Ectodermal cell (in vitro differentiated cells): ENCODE results near the gene CEMP1.

Experiments
- H3K27ac ChIP-seq: 2 replicates; pipeline ENCODE4 v1.7.0; 2013; ENCODE audit warnings: mild to moderate bottlenecking, low read depth, low read length; ENCODE audit not compliant: insufficient read depth, poor library complexity, severe bottlenecking
- H3K27me3 ChIP-seq: 2 replicates; pipeline ENCODE4 v1.7.0; 2013; ENCODE audit warnings: mild to moderate bottlenecking, low read length; ENCODE audit not compliant: insufficient read depth, control insufficient read depth, poor library complexity, severe bottlenecking
- H3K36me3 ChIP-seq: one replicate; pipeline ENCODE4 v1.7.0; 2013; ENCODE audit warnings: low read length; ENCODE audit not compliant: control insufficient read depth, insufficient read depth
- H3K4me1 ChIP-seq: one replicate; pipeline ENCODE4 v1.7.0; 2013; ENCODE audit warnings: low read length; ENCODE audit not compliant: control insufficient read depth, insufficient read depth
- H3K4me3 ChIP-seq: 2 replicates; pipeline ENCODE4 v1.7.0; 2013; ENCODE audit warnings: low read depth, low read length, control low read depth; ENCODE audit not compliant: insufficient read depth
- H3K9me3 ChIP-seq: 2 replicates; pipeline ENCODE4 v1.7.0; 2013; ENCODE audit warnings: mild to moderate bottlenecking, low read length, moderate library complexity; ENCODE audit not compliant: control insufficient read depth
- WGBS, 2 experiments: methylation state at CpG; one replicate each; pipeline ENCODE4 v1.1.7; 2013; ENCODE audit warnings: missing lambda C conversion rate in 2 of 2; 5-methylcytosine and 5-hydroxymethylcytosine counted together

Gene CEMP1

GRCh38 chr16:2529061-2529931, 1.9 kb downstream of the CEMP1 start:
- Histone ChIP-seq H3K4me1 (no peaks in the 10 kb centered on the region), H3K9me3 (no peaks in the 10 kb centered on the region), H3K4me3 (no peak overlapping the region), H3K27ac (no peak overlapping the region), H3K36me3 (peaks cover 21% of the 10 kb centered on the region), H3K27me3 (peaks cover 4% of the 10 kb centered on the region)
- 93% methylated on average over 32 of the region's 32 CpGs for WGBS, 2 experiments

GRCh38 chr16:2528161-2529060, 2.8 kb downstream of the CEMP1 start:
- Histone ChIP-seq H3K36me3 (peaks cover 27% of the 10 kb centered on the region), H3K27ac (no peak overlapping the region), H3K9me3 (no peaks in the 10 kb centered on the region), H3K27me3 (peaks cover 4% of the 10 kb centered on the region), H3K4me3 (no peak overlapping the region), H3K4me1 (no peaks in the 10 kb centered on the region)
- WGBS, 2 experiments: 95% methylated on average over 36 of the region's 36 CpGs

GRCh38 chr16:2527784-2528100, 3.5 kb downstream of the CEMP1 start:
- Histone ChIP-seq H3K36me3 (peaks cover 27% of the 10 kb centered on the region), H3K27ac (no peak overlapping the region), H3K9me3 (no peaks in the 10 kb centered on the region), H3K4me3 (no peak overlapping the region), H3K4me1 (no peaks in the 10 kb centered on the region), H3K27me3 (peaks cover 4% of the 10 kb centered on the region)
- 93 to 94% methylated on average over 24 of the region's 24 CpGs for WGBS, 2 experiments

DNA sequence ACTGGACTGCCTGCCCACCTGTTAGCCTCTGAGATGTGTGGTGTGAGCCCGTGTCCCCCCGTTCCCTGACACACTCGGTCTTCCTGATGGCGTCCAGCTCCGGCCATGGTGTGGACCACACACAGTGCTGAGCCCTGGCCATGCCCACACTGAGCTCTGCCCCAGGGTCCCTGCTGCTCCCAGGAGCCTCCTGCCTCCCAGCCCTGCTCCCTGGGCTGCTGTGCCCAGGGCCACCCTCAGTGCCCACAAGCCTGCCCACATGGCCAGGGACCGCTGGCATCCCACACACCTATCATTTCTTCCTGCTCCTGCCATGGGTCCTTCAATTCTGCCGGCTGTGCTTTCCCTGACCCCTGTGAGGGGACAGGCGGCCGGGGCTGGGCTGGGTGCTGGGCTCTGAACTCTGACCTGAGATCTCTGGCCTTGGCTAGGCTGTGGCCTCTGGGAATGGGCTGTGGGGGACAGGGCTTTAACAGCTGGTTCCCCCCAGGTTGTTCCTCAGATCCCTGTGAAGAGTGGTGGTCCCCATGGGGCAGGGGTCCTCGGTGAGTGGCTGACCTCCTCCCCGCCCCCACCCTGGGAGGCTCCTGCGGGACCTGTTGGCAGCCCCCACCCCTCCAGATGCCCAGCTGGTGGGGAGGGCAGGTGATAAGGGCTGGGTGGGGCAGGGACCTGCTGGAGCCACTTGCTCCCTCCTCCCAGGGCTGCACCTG, 4.0 kb downstream of the CEMP1 start:
- Histone ChIP-seq H3K36me3 (peaks cover 27% of the 10 kb centered on the region), H3K9me3 (no peaks in the 10 kb centered on the region), H3K27ac (no peak overlapping the region), H3K4me1 (no peaks in the 10 kb centered on the region), H3K27me3 (no peaks in the 10 kb centered on the region), H3K4me3 (no peak overlapping the region)
- WGBS, 2 experiments: 95% methylated on average over 12 of the region's 12 CpGs

DNA sequence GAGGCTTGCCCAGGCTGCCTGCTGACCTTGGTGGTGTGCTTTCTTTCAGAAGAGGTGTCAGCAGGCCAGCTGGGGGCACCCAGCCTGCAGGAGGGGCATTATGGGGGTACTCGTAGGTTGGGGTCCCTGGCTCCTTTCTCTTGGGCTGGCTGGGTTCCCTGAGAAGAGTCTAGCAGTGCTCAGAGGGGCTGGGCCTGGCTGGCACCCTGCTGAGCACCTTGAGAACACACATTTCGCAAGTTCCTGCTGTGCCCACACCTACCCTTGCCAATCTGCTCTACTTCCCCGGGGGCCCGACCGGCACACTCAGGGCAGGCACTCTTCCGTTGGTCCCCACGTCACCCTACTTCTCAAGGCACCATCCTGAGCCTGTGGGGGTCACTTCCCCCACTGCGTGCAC, 5.1 kb downstream of the CEMP1 start:
- no peak overlapping the region for H3K4me3 ChIP-seq
- H3K9me3 ChIP-seq: no peaks in the 10 kb centered on the region
- no peak overlapping the region for H3K27ac ChIP-seq
- H3K27me3 ChIP-seq: no peaks in the 10 kb centered on the region
- H3K36me3 ChIP-seq: peaks cover 27% of the 10 kb centered on the region
- WGBS, 2 experiments: 92 to 94% methylated on average over 8 of the region's 8 CpGs
- H3K4me1 ChIP-seq: peaks cover 2% of the 10 kb centered on the region

DNA sequence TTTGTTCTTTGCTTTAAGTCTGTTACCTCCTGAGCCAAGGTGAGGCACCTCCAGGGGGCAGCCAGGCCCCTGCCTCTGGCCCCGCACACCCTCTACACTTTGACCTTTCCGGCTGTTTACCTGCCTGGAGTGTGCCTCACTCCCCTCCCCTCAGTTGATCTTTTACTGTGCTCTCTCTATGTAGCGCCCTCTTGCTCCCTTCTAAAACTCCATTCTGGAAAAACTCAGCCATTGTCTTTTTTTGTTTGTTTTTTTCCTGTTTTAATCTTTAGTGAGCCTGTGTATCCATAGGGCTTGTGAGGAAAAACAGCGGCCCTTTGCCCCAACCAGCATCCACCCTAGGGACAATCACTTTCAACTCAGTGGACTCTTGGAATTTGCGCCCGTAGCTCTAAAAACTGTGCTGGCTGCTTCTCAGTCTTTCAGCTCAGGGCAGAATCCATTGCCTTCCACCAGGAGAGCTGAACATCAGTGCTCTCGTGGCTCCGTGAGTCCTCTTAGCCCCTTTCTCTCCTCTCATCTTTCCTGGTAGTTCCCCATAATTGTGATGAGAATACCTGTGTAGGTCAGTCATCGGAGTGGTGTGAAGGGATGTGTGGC, 6.8 kb downstream of the CEMP1 start:
- H3K27ac ChIP-seq: no peak overlapping the region
- no peaks in the 10 kb centered on the region for H3K27me3 ChIP-seq
- peaks cover 7% of the 10 kb centered on the region for H3K4me1 ChIP-seq
- WGBS, 2 experiments: 93% methylated on average over 9 of the region's 9 CpGs
- peaks cover 27% of the 10 kb centered on the region for H3K36me3 ChIP-seq
- H3K9me3 ChIP-seq: no peaks in the 10 kb centered on the region
- no peak overlapping the region for H3K4me3 ChIP-seq

GRCh38 chr16:2523801-2524231, 7.4 kb downstream of the CEMP1 start:
- Histone ChIP-seq H3K4me1 (peaks cover 7% of the 10 kb centered on the region), H3K9me3 (no peaks in the 10 kb centered on the region), H3K4me3 (no peak overlapping the region), H3K36me3 (peaks cover 27% of the 10 kb centered on the region), H3K27ac (no peak overlapping the region), H3K27me3 (no peaks in the 10 kb centered on the region)
- 94% methylated on average over 6 of the region's 6 CpGs for WGBS, 2 experiments

DNA sequence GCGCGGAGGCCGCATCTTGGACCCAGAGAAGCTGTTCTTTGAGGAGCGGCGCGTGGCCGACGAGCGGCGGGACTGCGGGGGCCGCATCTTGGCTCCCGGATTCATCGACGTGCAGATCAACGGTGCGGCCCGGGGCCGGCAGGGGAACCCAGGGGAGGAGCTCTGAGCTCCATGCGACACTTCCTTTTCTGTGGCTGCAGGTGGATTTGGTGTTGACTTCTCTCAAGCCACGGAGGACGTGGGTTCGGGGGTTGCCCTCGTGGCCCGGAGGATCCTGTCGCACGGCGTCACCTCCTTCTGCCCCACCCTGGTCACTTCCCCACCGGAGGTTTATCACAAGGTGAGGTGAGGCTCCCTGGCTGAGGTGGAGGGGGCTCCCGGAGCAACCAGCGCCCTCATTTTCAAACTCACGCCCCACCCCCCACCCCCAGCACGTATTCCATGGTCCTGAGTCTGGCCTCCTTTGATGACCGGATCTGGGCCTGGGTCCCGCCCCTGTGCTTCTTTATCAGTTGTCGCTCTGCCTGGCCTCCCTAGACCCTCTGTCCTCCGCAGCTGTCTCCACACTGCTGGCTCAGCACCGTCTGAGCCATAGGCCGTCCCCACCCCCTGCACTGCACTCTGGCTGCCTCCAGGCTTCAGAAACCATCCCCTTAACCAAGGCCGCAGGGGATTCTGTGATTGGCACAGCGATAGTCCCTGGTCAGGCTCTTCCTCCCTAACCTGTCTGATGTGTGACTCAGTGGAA, 10.2 kb downstream of the CEMP1 start:
- Histone ChIP-seq H3K36me3 (peaks cover 13% of the 10 kb centered on the region), H3K4me3 (peak overlapping the region; percentile 64), H3K9me3 (no peaks in the 10 kb centered on the region), H3K27me3 (no peaks in the 10 kb centered on the region), H3K27ac (no peak overlapping the region), H3K4me1 (peaks cover 14% of the 10 kb centered on the region)
- 25% methylated on average over 40 to 41 of the region's 41 CpGs for WGBS, 2 experiments

DNA sequence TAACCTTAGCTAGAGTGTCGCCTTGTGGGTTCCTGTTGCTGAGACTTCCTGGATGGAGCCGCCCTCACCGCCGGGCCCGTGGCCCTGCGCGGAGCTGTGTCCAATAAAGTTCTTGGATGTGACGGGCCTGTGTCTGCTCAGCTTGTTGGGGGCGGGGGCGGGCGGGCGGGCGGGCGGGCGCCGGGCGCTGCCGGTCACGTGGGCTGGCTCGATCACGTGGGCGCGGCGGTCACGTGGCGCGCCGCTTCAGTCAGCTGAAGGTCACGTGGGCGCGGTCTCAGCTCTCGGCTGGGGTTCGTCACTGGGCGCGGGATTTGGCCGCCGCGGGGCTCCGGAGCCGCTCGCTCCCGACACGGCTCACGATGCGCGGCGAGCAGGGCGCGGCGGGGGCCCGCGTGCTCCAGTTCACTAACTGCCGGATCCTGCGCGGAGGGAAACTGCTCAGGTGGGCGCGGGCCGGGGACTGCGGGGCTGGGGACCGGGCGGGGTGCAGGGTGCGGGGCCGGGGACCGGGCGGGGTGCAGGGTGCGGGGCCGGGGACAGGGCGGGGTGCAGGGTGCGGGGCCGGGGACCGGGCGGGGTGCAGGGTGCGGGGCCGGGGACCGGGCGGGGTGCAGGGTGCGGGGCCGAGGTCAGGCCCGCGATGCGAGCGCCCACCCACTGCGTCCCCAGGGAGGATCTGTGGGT, 11.0 kb downstream of the CEMP1 start, which contains the start of gene AMDHD2:
Gene AMDHD2, plus strand, starts transcription at position 275 of the 687 bp plus-strand sequence. Its CDS starts 88 bp downstream, at position 363.
- no peaks in the 10 kb centered on the region for H3K9me3 ChIP-seq
- peak within 1 kb of the TSS; percentile 36 for H3K27ac ChIP-seq
- no peaks in the 10 kb centered on the region for H3K27me3 ChIP-seq
- 1% methylated on average over 83 of the region's 83 CpGs for WGBS, 2 experiments
- peak within 1 kb of the TSS; percentile 64 for H3K4me3 ChIP-seq
- peaks cover 21% of the 10 kb centered on the region for H3K4me1 ChIP-seq
- H3K36me3 ChIP-seq: peaks cover 12% of the 10 kb centered on the region
